ENCODE measurements around the gene KIF6. TPM values are rescaled to one million over a fixed set of nuclear protein-coding genes. Genes with fewer than 3 reads are reported as not detected.

Gene KIF6
- total RNA-seq, 4 donors from 2014 or later: 0.83 to 2.6 (median 1.1) TPM

GRCh38 chr6:39452306-39453145 lies 272.7 kb downstream of the KIF6 start:
- TF ChIP-seq EP300 (IDR thresholded peaks at IDR 0.05): no peak
- DNase-seq (ENCODE audit: extremely low spot score): no peak
- intact Hi-C loops (cut with DNase I): no loop called here
- H3K36me3 ChIP-seq: no peaks in the 10 kb centered on the region
- peaks cover 0 to 16% (median 11%) of the 10 kb centered on the region in 4 donors for H3K4me1 ChIP-seq
- H3K9me3 ChIP-seq: peaks cover 0 to 7% (median 0%) of the 10 kb centered on the region in 4 donors
- H3K4me3 ChIP-seq: no peak overlapping the region
- WGBS: 85% methylated on average over 5 of the region's 5 CpGs
- H3K27me3 ChIP-seq: no peaks in the 10 kb centered on the region
- no peak overlapping the region for H3K27ac ChIP-seq (replicated peaks in 1 of 4)

GRCh38 chr6:39451831-39452230 lies 273.4 kb downstream of the KIF6 start:
- H3K4me1 ChIP-seq: peaks cover 0 to 16% (median 11%) of the 10 kb centered on the region in 4 donors
- no peak overlapping the region for H3K27ac ChIP-seq (replicated peaks in 1 of 4)
- TF ChIP-seq POLR2A (IDR thresholded peaks at IDR 0.05; ENCODE audit: low read depth) (no peak), POLR2AphosphoS5 (IDR thresholded peaks at IDR 0.05) (no peak)
- TF ChIP-seq, protein P1, sequence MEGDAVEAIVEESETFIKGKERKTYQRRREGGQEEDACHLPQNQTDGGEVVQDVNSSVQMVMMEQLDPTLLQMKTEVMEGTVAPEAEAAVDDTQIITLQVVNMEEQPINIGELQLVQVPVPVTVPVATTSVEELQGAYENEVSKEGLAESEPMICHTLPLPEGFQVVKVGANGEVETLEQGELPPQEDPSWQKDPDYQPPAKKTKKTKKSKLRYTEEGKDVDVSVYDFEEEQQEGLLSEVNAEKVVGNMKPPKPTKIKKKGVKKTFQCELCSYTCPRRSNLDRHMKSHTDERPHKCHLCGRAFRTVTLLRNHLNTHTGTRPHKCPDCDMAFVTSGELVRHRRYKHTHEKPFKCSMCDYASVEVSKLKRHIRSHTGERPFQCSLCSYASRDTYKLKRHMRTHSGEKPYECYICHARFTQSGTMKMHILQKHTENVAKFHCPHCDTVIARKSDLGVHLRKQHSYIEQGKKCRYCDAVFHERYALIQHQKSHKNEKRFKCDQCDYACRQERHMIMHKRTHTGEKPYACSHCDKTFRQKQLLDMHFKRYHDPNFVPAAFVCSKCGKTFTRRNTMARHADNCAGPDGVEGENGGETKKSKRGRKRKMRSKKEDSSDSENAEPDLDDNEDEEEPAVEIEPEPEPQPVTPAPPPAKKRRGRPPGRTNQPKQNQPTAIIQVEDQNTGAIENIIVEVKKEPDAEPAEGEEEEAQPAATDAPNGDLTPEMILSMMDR (IDR thresholded peaks at IDR 0.05): peak in 1 of 3 experiments; percentile 27
- DNase-seq (ENCODE audit: extremely low spot score): no peak
- H3K36me3 ChIP-seq: no peaks in the 10 kb centered on the region
- peaks cover 0 to 7% (median 0%) of the 10 kb centered on the region in 4 donors for H3K9me3 ChIP-seq
- intact Hi-C loops (cut with DNase I): no loop called here
- no peaks in the 10 kb centered on the region for H3K27me3 ChIP-seq
- WGBS: 76% methylated on average over 2 of the region's 2 CpGs
- H3K4me3 ChIP-seq: no peak overlapping the region

GRCh38 chr6:39449022-39449421 lies 276.2 kb downstream of the KIF6 start:
- H3K27me3 ChIP-seq: no peaks in the 10 kb centered on the region
- peaks cover 0 to 16% (median 11%) of the 10 kb centered on the region in 4 donors for H3K4me1 ChIP-seq
- peaks cover 0 to 5% (median 0%) of the 10 kb centered on the region in 4 donors for H3K9me3 ChIP-seq
- H3K27ac ChIP-seq (replicated peaks in 1 of 4): no peak overlapping the region
- no peak overlapping the region for H3K4me3 ChIP-seq
- 88% methylated on average over 5 of the region's 5 CpGs for WGBS
- no peak for TF ChIP-seq POLR2A (IDR thresholded peaks at IDR 0.05; ENCODE audit: low read depth)
- no peak for TF ChIP-seq POLR2AphosphoS5 (IDR thresholded peaks at IDR 0.05)
- no peak for TF ChIP-seq EP300 (IDR thresholded peaks at IDR 0.05)
- TF ChIP-seq, protein P1 (IDR thresholded peaks at IDR 0.05): no peak
- intact Hi-C loops (cut with DNase I): no loop called here
- H3K36me3 ChIP-seq: no peaks in the 10 kb centered on the region
- DNase-seq (ENCODE audit: extremely low spot score): no peak

DNA sequence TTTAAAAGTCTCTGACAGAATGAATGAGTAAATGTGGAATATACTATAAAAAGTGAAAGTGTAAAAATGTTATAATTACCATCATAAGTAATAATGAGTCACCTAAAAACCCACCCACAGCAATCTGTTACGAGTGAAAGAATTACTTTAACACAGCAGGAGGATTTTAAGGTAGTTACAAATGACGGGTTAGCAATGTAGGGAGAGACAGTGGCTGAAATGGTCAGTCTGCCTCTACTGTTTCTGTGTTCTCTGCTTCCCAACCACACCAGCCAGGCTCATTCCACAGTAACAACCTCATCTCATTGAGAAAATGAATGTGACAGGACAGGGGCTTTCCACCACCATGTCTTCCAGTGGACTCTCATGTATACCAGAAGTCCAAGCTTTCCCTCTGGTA lies 278.3 kb downstream of the KIF6 start:
- intact Hi-C loops (cut with DNase I): no loop called here
- H3K4me3 ChIP-seq: no peak overlapping the region
- no peaks in the 10 kb centered on the region for H3K36me3 ChIP-seq
- WGBS: 71% methylated on average over 2 of the region's 2 CpGs
- H3K27me3 ChIP-seq: no peaks in the 10 kb centered on the region
- no peak for TF ChIP-seq EP300 (IDR thresholded peaks at IDR 0.05)
- TF ChIP-seq, protein P1 (IDR thresholded peaks at IDR 0.05): no peak
- no peak for TF ChIP-seq POLR2AphosphoS5 (IDR thresholded peaks at IDR 0.05)
- no peak for TF ChIP-seq POLR2A (IDR thresholded peaks at IDR 0.05; ENCODE audit: low read depth)
- no peaks in the 10 kb centered on the region for H3K9me3 ChIP-seq
- H3K27ac ChIP-seq (replicated peaks in 1 of 4): no peak overlapping the region
- peak; percentile 50 for DNase-seq (ENCODE audit: extremely low spot score)
- H3K4me1 ChIP-seq: peaks cover 0 to 8% (median 4%) of the 10 kb centered on the region in 4 donors

GRCh38 chr6:39445667-39446066 lies 279.5 kb downstream of the KIF6 start:
- TF ChIP-seq, protein P1 (IDR thresholded peaks at IDR 0.05): no peak
- no peak for TF ChIP-seq POLR2A (IDR thresholded peaks at IDR 0.05; ENCODE audit: low read depth)
- Histone ChIP-seq H3K27me3 (no peaks in the 10 kb centered on the region), H3K4me1 (peaks cover 0 to 3% (median 1%) of the 10 kb centered on the region in 4 donors), H3K4me3 (no peak overlapping the region), H3K27ac (replicated peaks in 1 of 4) (no peak overlapping the region), H3K36me3 (no peaks in the 10 kb centered on the region), H3K9me3 (no peaks in the 10 kb centered on the region)
- DNase-seq (ENCODE audit: extremely low spot score): no peak
- intact Hi-C loops (cut with DNase I): no loop called here
- WGBS: 100% methylated on average over 1 of the region's 1 CpG

All from esophagus muscularis mucosa (tissue), 4 donors.